HFFc6 (cell line): ENCODE measurements around the gene FBXW8. TPM values are rescaled to one million over a fixed set of nuclear protein-coding genes. Genes with fewer than 3 reads are reported as not detected.

ENCODE experiments used
- DNase-seq: peaks from one replicate; pipeline ENCODE4 v3.0.0-alpha.2; 2018
- H3K27ac Mint-ChIP-seq: 2 replicates; pipeline ENCODE4 v1.8.0; 2020; ENCODE audit warnings: mild to moderate bottlenecking, mixed read lengths
- H3K27me3 Mint-ChIP-seq: 2 replicates; pipeline ENCODE4 v1.8.0; 2021; ENCODE audit warnings: mild to moderate bottlenecking, moderate library complexity, mixed read lengths; ENCODE audit not compliant: insufficient read depth
- H3K36me3 Mint-ChIP-seq: 2 replicates; pipeline ENCODE4 v1.8.0; 2021; ENCODE audit warnings: low read depth, mixed read lengths
- H3K4me1 Mint-ChIP-seq: 2 replicates; pipeline ENCODE4 v1.8.0; 2020; ENCODE audit warnings: low read depth, mixed read lengths
- H3K4me3 Mint-ChIP-seq: 2 replicates; pipeline ENCODE4 v1.8.0; 2020; ENCODE audit warnings: mild to moderate bottlenecking, moderate library complexity, mixed read lengths
- H3K9me3 Mint-ChIP-seq: 2 replicates; pipeline ENCODE4 v1.8.0; 2020; ENCODE audit warnings: mild to moderate bottlenecking, mixed read lengths
- CTCF ChIP-seq: fragments of 200-600 bp; sonication (generic); IDR thresholded peaks from 2 replicates; pipeline ENCODE4 v1.5.0; 2021; ENCODE audit warnings: antibody characterized with exemption, mild to moderate bottlenecking
- total RNA-seq, 6 experiments: library from RNA; stranded (reverse); fragmentation: NEBNext Ultra II Directional; extraction: Animal tissue kit (Norgen Biotek cat#: 25700); gene quantifications; 2 replicates in 1 of 6; 3 replicates in 5 of 6; pipeline ENCODE4 v1.2.3, GENCODE V29; 2021

FBXW8 gene
- total RNA-seq, 6 experiments from 2014 or later, result 15.3 to 20.5 (median 18.5) TPM

- peaks cover 6% of the 10 kb centered on the region; the same call in 1 of the 2 replicates for H3K4me1 Mint-ChIP-seq
- H3K9me3 Mint-ChIP-seq, result no peaks in the 10 kb centered on the region
- no peaks in the 10 kb centered on the region for H3K36me3 Mint-ChIP-seq
- H3K4me3 Mint-ChIP-seq, result no peak overlapping the region
- no peak for DNase-seq
- H3K27me3 Mint-ChIP-seq, result peaks cover 37% of the 10 kb centered on the region
- no peak overlapping the region for H3K27ac Mint-ChIP-seq
- TF ChIP-seq CTCF, result no peak
Observed at GRCh38 chr12:117059156-117059555, 148.4 kb downstream of the FBXW8 start.

GRCh38 chr12:117060246-117060928 is 149.6 kb downstream of the FBXW8 start:
- Mint-ChIP-seq H3K36me3 (no peaks in the 10 kb centered on the region), H3K27me3 (peaks cover 41% of the 10 kb centered on the region), H3K9me3 (no peaks in the 10 kb centered on the region), H3K27ac (no peak overlapping the region), H3K4me1 (peaks cover 6% of the 10 kb centered on the region; the same call in 1 of the 2 replicates), H3K4me3 (no peak overlapping the region)
- TF ChIP-seq CTCF, result no peak
- no peak for DNase-seq

- no peak for TF ChIP-seq CTCF
- Mint-ChIP-seq H3K27me3 (peaks cover 40% of the 10 kb centered on the region), H3K4me1 (peaks cover 6% of the 10 kb centered on the region; the same call in 1 of the 2 replicates), H3K9me3 (no peaks in the 10 kb centered on the region), H3K27ac (no peak overlapping the region), H3K36me3 (no peaks in the 10 kb centered on the region), H3K4me3 (no peak overlapping the region)
- no peak for DNase-seq
Observed at GRCh38 chr12:117060929-117061305, 150.2 kb downstream of the FBXW8 start.

- Mint-ChIP-seq H3K4me3 (no peak overlapping the region), H3K4me1 (peaks cover 6% of the 10 kb centered on the region; the same call in 1 of the 2 replicates), H3K36me3 (no peaks in the 10 kb centered on the region), H3K27me3 (peaks cover 40% of the 10 kb centered on the region), H3K9me3 (no peaks in the 10 kb centered on the region), H3K27ac (no peak overlapping the region)
- no peak for TF ChIP-seq CTCF
- DNase-seq, result no peak
Observed at GRCh38 chr12:117061555-117062079, 150.9 kb downstream of the FBXW8 start.

GRCh38 chr12:117063162-117063911 is 152.6 kb downstream of the FBXW8 start:
- H3K27ac Mint-ChIP-seq, result no peak overlapping the region
- H3K9me3 Mint-ChIP-seq, result no peaks in the 10 kb centered on the region
- H3K4me3 Mint-ChIP-seq, result no peak overlapping the region
- H3K27me3 Mint-ChIP-seq, result peaks cover 38% of the 10 kb centered on the region
- no peak for DNase-seq
- TF ChIP-seq CTCF, result no peak
- no peaks in the 10 kb centered on the region for H3K36me3 Mint-ChIP-seq
- H3K4me1 Mint-ChIP-seq, result peaks cover 6% of the 10 kb centered on the region; the same call in 1 of the 2 replicates
